ENCODE measurements around the gene CDKAL1. TPM values are rescaled to one million over a fixed set of nuclear protein-coding genes. Genes with fewer than 3 reads are reported as not detected.

The CDKAL1 gene
- total and polyA plus RNA-seq, 10 of the 15 experiments (the other 5 are each of a cell fraction or from before 2014, with no cell fraction given): 10.7 to 26.9 (median 17.3) TPM

- no peak for TF ChIP-seq ZNF384 (IDR thresholded peaks at IDR 0.05; ENCODE audit: borderline replicate concordance, low read depth, low read length)
- no peak for TF ChIP-seq LARP7 (IDR thresholded peaks at IDR 0.05)
- no peak for TF ChIP-seq PML (IDR thresholded peaks at IDR 0.05; ENCODE audit: low read length)
- TF ChIP-seq TARDBP (IDR thresholded peaks at IDR 0.05; ENCODE audit: borderline replicate concordance): no peak
- TF ChIP-seq, protein P1, sequence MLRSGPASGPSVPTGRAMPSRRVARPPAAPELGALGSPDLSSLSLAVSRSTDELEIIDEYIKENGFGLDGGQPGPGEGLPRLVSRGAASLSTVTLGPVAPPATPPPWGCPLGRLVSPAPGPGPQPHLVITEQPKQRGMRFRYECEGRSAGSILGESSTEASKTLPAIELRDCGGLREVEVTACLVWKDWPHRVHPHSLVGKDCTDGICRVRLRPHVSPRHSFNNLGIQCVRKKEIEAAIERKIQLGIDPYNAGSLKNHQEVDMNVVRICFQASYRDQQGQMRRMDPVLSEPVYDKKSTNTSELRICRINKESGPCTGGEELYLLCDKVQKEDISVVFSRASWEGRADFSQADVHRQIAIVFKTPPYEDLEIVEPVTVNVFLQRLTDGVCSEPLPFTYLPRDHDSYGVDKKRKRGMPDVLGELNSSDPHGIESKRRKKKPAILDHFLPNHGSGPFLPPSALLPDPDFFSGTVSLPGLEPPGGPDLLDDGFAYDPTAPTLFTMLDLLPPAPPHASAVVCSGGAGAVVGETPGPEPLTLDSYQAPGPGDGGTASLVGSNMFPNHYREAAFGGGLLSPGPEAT (IDR thresholded peaks at IDR 0.05; ENCODE audit: low read depth): no peak
- no peak for TF ChIP-seq SUZ12 (IDR thresholded peaks at IDR 0.05; ENCODE audit: unreplicated experiment)
- no peak for TF ChIP-seq ELK1 (IDR thresholded peaks at IDR 0.05; ENCODE audit: low read depth, low read length)
- no peak for TF ChIP-seq POU2F2 (IDR thresholded peaks at IDR 0.05; ENCODE audit: borderline replicate concordance, low read depth, low read length)
- TF ChIP-seq, protein P2, sequence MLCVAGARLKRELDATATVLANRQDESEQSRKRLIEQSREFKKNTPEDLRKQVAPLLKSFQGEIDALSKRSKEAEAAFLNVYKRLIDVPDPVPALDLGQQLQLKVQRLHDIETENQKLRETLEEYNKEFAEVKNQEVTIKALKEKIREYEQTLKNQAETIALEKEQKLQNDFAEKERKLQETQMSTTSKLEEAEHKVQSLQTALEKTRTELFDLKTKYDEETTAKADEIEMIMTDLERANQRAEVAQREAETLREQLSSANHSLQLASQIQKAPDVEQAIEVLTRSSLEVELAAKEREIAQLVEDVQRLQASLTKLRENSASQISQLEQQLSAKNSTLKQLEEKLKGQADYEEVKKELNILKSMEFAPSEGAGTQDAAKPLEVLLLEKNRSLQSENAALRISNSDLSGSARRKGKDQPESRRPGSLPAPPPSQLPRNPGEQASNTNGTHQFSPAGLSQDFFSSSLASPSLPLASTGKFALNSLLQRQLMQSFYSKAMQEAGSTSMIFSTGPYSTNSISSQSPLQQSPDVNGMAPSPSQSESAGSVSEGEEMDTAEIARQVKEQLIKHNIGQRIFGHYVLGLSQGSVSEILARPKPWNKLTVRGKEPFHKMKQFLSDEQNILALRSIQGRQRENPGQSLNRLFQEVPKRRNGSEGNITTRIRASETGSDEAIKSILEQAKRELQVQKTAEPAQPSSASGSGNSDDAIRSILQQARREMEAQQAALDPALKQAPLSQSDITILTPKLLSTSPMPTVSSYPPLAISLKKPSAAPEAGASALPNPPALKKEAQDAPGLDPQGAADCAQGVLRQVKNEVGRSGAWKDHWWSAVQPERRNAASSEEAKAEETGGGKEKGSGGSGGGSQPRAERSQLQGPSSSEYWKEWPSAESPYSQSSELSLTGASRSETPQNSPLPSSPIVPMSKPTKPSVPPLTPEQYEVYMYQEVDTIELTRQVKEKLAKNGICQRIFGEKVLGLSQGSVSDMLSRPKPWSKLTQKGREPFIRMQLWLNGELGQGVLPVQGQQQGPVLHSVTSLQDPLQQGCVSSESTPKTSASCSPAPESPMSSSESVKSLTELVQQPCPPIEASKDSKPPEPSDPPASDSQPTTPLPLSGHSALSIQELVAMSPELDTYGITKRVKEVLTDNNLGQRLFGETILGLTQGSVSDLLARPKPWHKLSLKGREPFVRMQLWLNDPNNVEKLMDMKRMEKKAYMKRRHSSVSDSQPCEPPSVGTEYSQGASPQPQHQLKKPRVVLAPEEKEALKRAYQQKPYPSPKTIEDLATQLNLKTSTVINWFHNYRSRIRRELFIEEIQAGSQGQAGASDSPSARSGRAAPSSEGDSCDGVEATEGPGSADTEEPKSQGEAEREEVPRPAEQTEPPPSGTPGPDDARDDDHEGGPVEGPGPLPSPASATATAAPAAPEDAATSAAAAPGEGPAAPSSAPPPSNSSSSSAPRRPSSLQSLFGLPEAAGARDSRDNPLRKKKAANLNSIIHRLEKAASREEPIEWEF (IDR thresholded peaks at IDR 0.05; ENCODE audit: insufficient replicate concordance, low read depth, low read length): no peak
- TF ChIP-seq TBL1XR1 (IDR thresholded peaks at IDR 0.05; ENCODE audit: low read depth, low read length): no peak
- no peak for TF ChIP-seq RCOR1 (conservative IDR thresholded peaks at IDR 0.05; ENCODE audit: low read depth, low read length)
- TF ChIP-seq SMAD5 (IDR thresholded peaks at IDR 0.05; ENCODE audit: low read depth): no peak
- no peak for TF ChIP-seq IRF5 (IDR thresholded peaks at IDR 0.05; ENCODE audit: borderline replicate concordance)
- no peak for TF ChIP-seq PKNOX1 (IDR thresholded peaks at IDR 0.05)
- no peak for TF ChIP-seq CBX5 (IDR thresholded peaks at IDR 0.05; ENCODE audit: low read depth)
- TF ChIP-seq, protein P3, sequence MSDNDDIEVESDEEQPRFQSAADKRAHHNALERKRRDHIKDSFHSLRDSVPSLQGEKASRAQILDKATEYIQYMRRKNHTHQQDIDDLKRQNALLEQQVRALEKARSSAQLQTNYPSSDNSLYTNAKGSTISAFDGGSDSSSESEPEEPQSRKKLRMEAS (IDR thresholded peaks at IDR 0.05; ENCODE audit: low read depth, low read length): no peak
- TF ChIP-seq BCL11A (IDR thresholded peaks at IDR 0.05; ENCODE audit: low read depth, low read length): no peak
- no peak for TF ChIP-seq HDGF (IDR thresholded peaks at IDR 0.05)
- TF ChIP-seq STAT3 (IDR thresholded peaks at IDR 0.05; ENCODE audit: low read depth, low read length): no peak
Measured at GRCh38 chr6:20978151-20978614, 443.9 kb downstream of the CDKAL1 start (continued).
